ENCODE results near the gene RPS6KC1.
"Not testable (repeated sequence)": the region's sequence is repeated elsewhere in the genome, so short reads cannot be mapped to it uniquely, and the experiment has no call there.

Gene RPS6KC1, protein sequence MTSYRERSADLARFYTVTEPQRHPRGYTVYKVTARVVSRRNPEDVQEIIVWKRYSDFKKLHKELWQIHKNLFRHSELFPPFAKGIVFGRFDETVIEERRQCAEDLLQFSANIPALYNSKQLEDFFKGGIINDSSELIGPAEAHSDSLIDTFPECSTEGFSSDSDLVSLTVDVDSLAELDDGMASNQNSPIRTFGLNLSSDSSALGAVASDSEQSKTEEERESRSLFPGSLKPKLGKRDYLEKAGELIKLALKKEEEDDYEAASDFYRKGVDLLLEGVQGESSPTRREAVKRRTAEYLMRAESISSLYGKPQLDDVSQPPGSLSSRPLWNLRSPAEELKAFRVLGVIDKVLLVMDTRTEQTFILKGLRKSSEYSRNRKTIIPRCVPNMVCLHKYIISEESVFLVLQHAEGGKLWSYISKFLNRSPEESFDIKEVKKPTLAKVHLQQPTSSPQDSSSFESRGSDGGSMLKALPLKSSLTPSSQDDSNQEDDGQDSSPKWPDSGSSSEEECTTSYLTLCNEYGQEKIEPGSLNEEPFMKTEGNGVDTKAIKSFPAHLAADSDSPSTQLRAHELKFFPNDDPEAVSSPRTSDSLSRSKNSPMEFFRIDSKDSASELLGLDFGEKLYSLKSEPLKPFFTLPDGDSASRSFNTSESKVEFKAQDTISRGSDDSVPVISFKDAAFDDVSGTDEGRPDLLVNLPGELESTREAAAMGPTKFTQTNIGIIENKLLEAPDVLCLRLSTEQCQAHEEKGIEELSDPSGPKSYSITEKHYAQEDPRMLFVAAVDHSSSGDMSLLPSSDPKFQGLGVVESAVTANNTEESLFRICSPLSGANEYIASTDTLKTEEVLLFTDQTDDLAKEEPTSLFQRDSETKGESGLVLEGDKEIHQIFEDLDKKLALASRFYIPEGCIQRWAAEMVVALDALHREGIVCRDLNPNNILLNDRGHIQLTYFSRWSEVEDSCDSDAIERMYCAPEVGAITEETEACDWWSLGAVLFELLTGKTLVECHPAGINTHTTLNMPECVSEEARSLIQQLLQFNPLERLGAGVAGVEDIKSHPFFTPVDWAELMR

DNA sequence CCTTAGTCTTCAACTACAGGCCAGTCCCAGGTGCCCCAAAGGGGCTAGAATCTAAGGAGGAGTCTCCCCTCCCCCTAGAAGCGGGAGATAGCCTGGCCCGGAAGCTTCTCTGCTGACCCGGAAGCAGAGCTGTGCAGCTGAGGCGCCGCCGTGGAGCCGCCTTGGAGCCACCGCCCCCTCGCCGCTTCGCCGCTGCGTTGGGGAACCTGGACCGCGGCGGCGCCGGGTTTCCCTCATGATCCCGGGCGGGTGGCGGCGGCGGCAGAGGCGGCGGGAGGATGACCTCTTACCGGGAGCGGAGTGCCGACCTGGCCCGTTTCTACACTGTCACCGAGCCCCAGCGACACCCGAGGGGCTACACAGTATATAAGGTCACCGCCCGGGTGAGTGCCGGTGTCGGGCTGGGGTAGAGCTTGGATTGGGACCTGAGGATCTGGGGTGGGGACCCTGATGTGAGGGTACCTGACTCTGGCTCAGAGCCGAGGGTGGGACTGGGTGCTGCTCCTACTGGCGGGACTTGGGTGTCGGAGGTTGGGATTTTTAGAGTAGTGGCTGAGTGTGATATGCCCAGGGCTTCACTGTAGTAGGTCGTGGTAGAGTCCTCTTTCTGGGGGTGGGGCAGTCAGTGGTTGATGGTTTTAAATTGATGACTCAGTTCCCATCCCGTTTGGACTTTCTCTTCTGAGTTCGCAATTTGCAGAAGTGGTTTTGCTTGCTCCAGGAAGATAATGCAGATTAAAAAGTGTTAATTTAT, at the start of gene RPS6KC1:
Gene RPS6KC1, plus strand, starts transcription at position 115 of the 754 bp plus-strand sequence. Its CDS starts 164 bp downstream, at position 279.
- peak; percentile 73 for DNase-seq (ENCODE audit: low read depth)

DNA sequence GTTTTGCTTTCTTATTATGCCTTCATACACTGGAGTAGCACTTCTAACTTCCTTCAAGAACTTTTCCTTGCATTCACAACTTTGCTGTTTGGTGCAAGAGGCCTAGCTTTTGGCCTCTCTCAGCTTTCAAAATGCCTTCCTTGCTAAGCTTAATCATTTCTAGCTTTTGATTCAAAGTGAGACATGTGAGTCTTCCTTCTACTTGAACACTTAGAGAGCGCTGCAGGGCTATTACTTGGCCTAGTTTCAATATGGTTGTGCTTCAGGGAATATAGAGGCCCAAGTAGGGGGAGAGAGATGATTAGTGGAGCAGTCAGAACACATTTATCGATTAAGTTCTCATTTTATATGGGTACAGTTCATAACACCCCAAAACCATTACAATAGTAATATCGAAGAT, 47.8 kb upstream of the RPS6KC1 start:
- DNase-seq (ENCODE audit: low read depth): no peak

DNA sequence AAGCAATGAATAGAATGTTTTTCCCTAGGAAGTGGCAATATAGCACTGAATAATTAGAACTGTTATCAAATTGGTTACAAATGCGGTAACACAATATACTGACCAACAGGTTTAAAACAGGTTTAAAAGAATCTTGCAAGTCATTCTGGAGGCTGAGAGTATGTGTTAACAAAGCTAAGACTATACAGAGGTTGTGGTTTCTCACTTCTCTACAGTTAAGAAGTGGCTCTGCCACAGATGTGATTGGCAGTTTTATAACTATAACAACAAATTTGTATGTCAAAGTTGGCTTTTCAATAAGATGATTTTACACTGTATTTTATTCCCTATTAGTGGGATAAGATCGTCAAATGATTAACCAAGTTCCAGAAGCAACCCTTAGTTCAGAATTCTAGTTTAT, 42.5 kb upstream of the RPS6KC1 start:
- DNase-seq (ENCODE audit: low read depth): no peak

DNA sequence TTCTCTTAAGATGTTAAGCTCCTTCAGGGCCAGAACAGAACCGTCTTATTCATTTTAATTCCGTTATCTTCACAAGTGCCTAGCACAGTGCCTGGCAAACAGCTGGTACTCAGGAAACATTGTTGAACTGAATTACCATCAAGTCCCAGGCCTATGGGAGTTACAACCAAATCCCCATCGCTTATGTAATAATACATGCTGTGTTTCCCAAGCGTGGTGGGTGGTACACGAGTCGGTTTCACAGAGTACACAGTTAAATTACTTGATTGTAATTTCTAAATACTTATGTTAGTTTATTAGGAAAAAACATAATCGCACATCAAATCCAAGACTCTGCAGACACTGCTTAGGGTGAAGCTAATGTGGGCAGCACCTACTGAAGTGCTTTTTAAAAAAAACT, 36.4 kb upstream of the RPS6KC1 start:
- DNase-seq (ENCODE audit: low read depth): no peak

DNA sequence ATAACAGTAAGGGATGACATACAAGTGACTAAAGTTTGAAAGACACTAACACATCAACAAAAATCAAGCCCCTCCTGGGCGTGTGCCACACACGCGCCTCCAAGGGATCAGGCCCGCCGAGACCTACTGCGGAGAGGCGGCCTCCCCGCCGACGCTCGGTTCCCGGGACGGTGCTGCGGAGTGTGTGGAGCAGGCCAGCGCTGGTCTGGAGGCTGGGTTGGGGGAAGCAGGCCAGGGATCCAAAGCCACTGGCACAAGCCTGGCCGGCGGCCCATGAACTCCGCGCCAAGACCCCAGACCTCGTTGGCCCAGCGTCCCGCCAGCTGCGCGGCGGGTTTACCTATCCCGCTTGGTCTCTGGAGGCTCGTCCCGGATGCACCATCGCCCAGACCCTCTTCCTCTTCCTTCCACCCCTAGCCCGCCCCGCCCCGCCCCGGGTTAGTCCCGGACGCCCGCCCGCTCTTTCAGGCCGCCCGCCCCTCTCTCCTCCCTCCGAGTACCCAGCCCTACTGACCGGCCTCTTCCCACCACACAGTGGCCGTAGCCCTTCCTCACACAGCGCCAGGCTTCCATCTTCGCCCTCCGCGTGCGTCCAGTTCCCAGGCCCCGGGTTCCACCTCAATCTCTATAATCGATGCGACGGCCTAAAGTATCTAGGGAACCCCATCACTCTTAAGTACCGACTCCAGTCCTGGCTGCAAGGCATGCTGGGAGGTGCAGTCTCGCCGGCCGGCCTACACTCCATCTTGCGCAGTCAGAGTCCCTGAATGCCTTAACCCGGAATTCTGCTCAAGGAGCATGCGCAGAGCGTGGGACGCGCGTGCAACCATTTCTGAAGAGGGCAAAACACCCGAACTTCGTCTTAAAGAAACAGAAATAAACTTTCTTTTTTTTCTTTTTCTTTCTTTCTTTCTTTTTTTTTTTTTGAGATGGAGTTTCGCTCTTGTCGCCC, 35.7 kb upstream of the RPS6KC1 start, which contains the start of gene ANGEL2:
Gene ANGEL2, minus strand, starts transcription at position 769 of the 952 bp plus-strand sequence. Its CDS starts 196 bp downstream, at position 573.
- DNase-seq (ENCODE audit: low read depth): peak; percentile 90

DNA sequence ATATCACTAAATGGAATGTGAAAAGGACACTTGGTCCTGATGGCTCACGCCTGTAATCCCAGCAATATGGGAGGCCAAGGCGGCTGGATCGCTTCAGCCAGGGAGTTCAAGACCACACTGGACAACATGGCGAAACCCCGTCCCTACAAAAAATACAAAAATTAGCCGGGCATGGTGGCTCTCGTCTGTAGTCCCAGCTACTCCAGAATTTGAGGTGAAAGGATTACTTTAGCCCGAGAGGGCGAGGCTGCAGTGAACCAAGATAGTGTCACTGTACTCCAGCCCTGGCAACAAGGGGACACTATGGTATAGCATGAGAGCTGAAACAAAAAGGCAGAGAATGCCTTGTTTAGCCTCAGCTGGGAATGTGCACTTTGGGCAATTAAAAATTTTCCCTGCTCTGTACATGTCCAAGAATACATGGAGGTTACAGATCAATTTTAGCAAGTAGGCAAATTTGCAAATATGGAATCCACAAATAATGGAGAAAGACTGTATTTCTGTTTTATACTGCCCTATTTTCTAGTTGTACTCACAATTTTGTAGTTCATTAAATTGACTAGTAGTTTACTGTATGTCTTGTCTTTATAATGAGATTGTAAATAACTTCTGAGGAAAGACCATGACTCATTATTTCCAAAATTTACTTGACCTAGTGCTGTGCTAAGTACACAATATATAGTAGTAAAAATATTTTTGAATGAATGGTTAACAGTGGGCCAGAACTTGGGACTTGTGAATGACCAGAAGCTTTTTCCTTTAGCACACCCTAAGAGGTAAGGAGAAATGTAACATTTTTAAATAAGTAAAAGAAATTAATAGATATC, 33.4 kb upstream of the RPS6KC1 start:
- no peak for DNase-seq (ENCODE audit: low read depth)

DNA sequence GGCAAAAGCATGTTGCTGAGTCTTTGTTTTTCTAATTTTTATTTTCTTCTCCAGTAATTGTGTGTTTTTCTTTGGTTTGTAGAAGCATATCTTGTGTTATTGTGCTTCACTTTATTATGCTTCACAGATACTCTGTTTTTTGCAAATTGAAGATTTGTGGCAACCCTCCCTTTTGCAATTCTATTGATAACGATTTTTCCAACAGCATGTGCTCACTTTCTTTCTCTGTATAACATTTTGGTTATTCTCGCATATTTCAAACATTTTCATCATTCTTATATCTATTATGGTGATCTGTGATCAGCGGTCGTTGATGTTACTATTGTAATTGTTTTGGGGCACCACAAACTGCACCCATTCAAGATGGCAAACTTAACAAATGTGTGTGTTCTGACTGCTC, 31.6 kb upstream of the RPS6KC1 start:
- DNase-seq (ENCODE audit: low read depth): no peak

DNA sequence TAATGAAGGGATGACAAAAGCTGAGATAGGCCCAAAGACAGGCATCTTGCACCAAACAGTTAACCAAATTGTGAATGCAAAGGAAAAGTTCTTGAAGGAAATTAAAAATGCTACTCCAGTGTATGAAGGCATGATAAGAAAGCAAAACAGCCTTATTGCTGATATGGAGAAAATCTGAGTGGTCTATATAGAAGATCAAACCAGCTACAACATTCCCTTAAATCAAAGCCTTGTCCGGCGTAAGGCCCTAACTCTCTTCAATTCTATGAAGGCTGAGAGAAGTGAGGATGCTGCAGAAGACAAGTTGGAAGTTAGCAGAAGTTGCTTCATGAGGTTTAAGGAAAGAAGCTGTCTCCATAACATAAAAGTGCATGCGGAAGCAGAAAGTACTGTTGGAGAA, 31.0 kb upstream of the RPS6KC1 start:
- no peak for DNase-seq (ENCODE audit: low read depth)

DNA sequence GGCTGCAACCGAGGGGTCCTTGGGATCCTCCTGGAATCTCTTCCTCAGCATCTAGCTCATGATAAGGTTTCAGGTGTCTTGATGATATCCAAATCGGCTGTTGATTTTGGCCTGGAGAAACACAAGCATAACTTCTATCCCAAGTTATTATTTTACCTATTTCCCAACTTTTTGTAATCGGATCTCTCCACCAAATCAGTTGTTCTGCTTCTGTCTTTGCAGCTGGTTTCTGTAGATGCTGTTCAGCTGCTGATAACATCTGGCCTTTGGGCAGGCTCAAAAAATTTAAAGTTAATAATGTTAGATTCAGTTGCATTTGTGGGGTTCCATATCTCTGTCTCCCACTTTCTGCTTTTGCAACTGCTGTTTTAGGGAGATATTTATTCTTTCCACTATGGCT, 24.0 kb upstream of the RPS6KC1 start:
- DNase-seq (ENCODE audit: low read depth): not testable (repeated sequence)

DNA sequence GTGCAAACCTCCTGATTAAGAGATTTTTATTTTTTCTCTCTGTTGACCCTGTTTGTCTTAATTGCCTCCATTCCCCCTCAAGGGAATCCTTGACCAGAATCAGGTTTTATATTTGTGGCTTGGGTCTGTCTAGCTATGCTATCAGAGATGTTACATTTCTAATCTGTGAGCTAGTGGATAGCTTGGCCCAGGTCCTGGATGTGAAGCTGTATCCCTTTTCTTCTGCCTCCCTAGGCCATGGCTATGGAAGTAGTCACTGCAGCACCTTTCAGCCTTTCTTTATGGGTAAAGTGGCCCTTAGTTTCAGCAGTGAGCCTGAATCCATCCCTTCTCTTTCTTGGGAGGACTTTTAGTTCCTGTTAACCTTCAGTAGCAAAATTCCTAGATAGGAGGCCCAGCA, 18.4 kb upstream of the RPS6KC1 start:
- DNase-seq (ENCODE audit: low read depth): no peak

DNA sequence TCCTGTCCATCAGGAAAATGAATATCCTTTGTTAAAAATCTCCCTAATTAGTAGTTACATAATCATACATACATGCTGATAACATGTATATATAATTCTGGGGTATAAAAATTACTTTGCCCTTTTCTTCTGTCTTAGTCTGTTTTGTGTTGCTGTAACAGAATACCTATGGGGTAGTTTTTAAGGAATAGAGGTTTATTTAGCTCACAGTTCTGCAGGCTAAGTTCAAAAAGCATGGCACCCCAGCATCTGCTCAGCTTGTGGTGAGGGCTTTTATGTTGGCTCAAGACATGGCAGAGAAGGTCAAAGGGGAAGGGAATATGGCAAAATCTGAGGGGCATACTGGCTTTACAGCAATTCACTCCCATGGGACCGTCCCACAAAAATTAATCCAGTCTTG, 16.3 kb upstream of the RPS6KC1 start:
- DNase-seq (ENCODE audit: low read depth): no peak

DNA sequence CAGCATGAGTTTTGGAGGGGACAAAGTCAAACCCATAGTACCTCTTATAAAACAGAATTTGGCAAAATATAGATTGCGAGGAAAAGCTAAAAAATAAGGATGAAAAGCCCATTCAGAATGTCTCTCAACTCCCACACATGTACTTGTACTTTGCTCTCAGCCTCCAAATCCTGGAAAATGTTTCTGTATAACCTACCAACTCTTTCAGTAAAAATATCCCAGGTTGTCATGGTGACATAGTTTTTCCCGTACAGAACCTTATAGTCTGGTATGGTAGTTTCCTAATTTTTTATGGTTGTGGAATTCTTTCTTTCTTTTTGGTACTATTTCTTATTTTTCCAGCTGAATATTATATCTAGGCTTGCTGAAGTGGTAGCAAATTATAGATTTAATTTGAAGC, 15.5 kb upstream of the RPS6KC1 start:
- no peak for DNase-seq (ENCODE audit: low read depth)

DNA sequence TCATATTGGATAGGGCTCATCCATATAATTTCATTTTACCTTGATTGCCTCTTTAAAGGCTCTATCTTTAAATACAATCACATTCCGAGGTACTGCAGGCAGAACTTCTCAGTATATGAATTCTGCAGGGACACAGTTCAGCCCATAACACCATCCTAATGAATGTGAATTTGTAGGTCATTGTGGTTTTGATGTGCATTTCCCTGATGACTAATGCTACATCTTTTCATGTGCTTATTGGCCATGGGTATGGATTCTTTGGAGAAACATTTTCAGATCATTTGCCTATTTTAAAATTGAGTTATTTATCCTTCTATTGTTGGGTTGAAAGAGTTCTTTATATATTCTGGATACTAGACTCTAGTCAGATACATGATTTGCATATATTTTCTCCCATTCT, 9.6 kb upstream of the RPS6KC1 start:
- DNase-seq (ENCODE audit: low read depth): no peak

DNA sequence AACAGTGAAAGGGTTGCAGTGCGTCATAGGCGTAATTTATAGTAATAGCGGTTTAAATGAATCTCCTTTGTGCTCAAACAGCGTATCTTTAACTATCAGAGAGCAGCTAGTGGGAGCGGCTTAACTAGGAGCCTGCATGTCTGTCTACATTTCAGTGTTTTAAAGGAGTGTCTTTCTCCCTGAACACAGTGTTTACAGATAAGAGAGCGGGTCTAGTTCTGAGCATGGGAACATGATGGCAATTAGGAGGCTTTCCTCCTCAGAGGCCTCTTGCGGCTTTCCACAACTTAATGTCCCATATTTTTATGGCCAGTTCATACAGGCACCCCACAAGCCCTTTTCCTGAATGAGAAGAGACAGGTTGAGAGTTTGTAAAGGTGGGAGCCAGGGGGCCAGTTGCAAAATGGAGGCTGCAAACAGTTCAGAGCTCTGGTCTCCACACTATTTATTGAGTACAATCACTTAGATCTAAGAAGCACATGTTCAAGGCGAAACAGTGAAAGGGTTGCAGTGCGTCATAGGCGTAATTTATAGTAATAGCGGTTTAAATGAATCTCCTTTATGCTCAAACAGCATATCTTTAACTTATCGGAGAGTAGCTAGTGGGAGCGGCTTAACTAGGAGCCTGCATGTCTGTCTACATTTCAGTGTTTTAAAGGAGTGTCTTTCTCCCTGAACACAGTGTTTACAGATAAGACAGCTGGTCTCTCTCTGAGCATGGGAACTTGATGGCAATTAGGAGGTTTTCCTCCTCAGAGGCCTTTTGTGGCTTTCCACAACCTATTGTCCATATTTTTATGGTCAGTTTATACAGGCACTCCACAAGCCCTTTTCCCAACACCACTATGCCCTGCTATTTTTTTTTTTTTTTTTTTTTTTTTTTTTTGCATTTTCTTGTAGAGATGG, 5.5 kb upstream of the RPS6KC1 start:
- not testable (repeated sequence) for DNase-seq (ENCODE audit: low read depth)

DNA sequence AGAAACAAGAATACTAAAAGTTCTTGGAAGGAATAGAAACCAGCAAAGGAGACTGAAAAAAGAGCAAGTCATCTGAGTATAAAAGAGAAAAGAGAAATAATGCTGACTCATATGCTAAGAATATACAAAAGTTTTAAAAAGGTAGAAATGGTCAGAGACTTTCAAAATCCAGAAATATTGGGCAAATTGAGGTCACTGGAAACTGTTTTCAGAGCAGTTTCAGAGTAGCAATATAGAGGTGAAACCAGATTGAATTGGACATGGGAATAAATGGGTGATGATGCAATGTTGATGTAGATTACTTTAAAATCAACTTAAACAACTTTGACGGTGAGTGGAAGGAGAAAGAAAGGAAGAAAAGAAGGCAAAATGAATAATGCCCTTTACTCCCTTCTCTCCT, 1.8 kb upstream of the RPS6KC1 start:
- no peak for DNase-seq (ENCODE audit: low read depth)

DNA sequence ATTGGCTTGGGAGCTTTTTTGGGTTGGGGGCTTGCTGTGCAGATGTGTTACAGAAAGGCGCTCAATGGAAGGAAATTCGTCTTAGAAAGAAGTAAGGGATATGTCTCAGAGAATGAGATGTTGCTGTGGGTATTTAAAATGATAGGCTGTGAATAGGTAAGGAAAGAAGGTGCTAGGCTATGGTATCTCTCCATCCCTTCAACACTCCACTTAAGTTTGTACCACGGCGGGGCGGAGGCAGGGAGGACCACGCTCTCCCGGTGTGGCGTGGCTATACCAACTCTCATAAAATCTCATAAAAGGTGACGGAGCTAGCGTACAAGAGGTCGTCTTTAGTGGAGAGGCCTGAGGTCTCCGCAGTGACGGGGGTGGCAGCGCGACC, 305 bp upstream of the RPS6KC1 start:
- no peak for DNase-seq (ENCODE audit: low read depth)

DNA sequence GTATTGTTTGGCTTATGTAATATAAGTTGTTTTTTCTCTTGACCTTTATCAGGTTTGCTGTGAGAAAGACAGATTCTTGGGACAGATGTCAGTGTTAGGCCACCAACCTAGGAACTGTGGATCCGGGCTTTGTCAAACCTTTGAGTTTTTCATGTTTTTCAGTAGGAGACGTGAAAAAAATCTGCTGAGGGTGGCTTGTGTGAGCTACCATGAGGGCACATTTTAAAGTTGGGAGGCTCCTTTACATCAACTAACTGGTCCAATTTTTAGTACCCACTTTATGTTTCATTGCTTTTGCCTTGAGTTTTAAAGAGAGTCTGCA, 801 bp downstream of the RPS6KC1 start:
- DNase-seq (ENCODE audit: low read depth): no peak

DNA sequence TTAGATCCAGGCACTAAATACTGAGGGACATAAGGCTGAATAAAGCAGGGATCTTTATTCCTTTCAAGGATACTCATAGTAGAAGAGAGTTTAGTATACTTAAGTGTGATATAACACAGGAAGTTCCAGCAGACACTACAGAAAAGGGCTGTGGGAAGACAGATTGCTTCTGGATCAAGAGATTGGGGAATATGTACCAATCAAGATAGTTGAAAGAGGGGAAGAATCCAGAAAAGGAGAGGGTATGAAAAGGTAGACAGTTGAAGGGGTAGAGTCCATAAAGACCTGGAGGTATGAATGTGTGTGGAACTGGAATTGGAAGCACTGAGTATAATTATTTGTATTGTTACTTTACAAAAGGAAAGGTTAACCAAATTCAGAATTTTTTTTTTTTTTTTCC, 2.4 kb downstream of the RPS6KC1 start:
- DNase-seq (ENCODE audit: low read depth): no peak

DNA sequence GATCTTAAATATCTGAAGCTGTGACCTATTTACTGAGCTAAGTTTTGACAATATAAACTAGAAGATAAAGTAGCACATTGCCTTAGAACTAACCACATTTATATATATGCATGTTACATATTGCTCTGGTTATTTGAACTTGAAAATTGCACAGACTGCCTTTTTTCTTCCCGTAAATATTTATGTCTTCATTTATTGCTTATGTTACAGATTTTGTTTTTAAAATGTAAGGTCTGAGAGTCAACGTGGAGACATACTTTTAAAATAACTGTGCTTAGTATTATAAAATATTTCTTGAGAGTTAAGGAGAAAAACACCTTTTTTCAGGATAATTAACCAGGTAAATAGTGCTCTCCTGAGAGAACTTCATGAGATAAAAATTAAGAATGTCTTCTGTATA, 3.1 kb downstream of the RPS6KC1 start:
- DNase-seq (ENCODE audit: low read depth): no peak
